Activated CD8-positive, alpha-beta memory T cell treated with anti-CD3 and anti-CD28 coated beads for 48 hours (primary cell): ENCODE measurements around the gene ANXA9.

Experiments
- DNase-seq, 3 experiments: peaks; one replicate each; pipeline ENCODE4 v3.0.0-alpha.2; 2020; ENCODE audit warnings: low read depth in 2 of 3, low spot score in 2 of 3

The ANXA9 gene

DNA sequence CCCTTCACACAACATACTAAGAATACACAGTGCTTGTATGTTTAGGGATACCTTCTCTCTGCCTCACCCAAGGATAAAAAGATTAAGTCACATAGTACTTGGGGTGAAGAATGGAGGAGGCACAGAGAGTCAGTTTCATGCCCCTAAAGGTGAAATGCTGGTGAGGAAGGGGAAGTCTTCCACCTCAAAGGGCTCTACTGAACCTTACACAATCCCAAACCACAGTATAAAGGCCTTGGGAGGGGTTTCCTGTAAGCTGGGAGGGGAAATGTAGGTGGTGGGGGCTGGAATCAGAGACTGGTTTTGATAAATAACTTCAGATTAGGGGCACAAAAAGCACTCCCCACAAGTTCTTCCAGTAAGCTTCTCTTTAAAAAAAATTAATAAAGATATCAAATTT, 21.1 kb downstream of the ANXA9 start:
- no peak for DNase-seq

DNA sequence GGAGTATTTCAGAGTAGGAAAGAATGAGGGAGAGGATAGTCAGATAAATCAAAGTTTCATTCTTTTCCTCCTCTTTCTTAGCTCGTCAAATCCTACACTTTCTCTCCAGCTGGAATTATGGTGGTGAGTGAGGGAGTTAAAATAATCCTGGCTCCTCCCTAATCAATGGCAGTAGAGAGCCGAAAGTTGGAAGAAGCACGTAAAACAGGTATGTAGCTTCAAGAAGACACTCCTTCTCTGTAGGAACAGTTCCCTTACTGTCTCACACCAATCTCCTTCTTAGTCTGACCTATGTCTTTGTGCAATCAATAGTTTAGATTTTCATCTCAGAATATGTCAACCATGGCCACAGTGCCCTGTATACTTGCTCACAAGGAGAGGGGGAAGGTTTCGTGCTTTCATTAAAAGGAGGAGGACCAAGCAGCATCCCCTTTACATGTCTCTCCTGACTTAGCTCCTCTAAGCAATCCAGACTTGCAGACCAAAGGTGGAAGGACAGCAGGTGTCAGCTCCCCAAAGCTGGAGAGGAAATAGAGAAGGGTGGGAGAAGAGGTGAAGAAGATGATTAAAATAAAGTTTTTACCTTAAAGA, 23.7 kb downstream of the ANXA9 start:
- DNase-seq, result no peak

DNA sequence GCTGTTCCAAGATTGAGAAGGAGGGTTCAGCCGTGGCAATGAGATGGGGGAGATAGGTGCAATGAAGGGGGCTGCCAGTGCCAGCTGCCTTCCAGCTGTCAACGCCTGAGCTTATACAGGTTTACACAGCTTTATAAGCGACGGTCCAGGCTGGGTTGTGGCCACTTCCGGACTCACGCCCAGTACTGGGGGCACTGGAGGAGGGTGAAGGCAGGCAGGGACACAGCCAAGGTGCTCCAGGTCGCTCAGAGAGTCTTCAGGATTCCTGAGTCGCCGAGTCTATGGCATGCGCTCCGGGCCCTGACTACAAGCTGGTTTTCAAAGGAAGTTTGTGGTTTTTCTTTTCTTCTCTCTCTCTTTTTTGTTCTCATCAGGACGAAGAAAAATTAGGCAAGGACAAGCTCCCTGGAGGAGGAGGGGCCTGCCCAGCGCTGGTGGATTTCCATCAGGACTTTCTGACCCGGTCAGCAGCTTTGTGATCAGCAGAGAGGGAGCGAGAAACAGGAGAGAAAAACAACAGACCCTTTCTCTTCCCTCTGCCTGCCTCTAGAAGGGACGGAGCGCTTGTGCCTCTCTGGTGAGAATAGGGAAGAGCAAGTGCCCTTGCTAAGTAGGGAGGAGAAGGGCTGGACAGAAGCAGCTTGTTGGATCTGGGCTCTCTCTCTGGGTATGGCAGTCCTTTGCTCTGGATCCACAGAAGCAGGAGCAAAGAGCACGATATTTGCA, 24.4 kb downstream of the ANXA9 start, which contains the start of gene MINDY1:
MINDY1 (minus strand) TSS at position 576 of the 726 bp plus-strand sequence. CDS start 4,285 bp downstream, outside the sequence.
- no peak for DNase-seq

DNA sequence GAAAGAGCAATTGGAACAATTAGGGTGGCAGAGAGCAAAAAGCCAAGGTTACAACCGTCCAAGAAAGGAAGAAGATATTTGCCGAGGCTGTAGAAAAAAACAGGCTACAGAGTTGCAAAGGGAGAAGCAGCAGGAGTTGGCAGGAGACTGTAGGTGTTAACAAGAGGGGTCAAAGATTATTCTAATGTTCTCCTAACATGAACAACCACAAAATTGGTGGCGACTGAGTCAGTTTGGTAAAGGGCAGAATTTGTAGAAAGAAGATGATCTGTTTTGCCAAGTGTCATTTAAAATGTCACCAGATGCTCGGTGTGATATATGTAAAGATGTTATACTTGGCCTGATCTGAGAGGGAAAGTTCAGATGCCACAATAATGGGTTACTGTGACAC, 25.8 kb downstream of the ANXA9 start:
- no peak for DNase-seq

- DNase-seq, result peak; percentile 87 to 95 (median 92)
These were observed 26.4 kb downstream of the ANXA9 start, which contains the start of gene PRUNE1 for GRCh38 chr1:151008244-151009205. PRUNE1 (plus strand) TSS chr1:151008449; CDS start chr1:151008633, 184 bp downstream.

- DNase-seq, result no peak
These were observed 27.1 kb downstream of the ANXA9 start for GRCh38 chr1:151009206-151009587.

DNA sequence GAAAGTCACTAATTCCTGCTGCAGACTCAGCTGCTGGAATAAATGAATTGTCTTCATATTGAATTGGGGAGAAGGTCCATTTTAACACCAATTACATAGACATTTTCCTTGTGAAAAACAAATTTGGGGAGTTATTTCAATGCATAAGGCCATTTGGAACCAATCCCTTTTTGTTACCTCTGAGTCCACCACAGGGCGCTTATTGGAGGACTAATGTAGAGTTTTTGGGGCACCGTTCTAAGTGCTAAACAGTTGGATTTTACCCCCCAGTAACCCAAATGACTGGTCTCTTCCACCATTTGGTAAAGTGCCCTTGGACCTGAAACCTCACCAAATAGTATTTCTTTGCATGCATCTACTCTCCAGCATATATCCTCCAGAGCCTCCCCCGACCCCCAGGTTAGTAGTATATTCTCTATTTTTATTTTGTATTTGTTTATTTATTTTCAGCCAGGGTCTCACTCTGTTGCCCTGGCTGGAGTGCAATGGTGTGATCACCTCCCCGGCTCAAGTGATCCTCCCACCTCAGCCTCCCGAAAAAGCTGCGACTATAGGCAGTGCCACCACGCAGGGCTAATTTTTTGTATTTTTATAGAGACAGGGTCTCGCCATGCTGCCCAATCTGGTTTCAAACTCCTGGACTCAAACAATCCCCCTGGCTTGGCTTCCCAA, 27.7 kb downstream of the ANXA9 start:
- DNase-seq, result no peak

- DNase-seq, result no peak
These were observed 28.2 kb downstream of the ANXA9 start for GRCh38 chr1:151010346-151010726.

DNA sequence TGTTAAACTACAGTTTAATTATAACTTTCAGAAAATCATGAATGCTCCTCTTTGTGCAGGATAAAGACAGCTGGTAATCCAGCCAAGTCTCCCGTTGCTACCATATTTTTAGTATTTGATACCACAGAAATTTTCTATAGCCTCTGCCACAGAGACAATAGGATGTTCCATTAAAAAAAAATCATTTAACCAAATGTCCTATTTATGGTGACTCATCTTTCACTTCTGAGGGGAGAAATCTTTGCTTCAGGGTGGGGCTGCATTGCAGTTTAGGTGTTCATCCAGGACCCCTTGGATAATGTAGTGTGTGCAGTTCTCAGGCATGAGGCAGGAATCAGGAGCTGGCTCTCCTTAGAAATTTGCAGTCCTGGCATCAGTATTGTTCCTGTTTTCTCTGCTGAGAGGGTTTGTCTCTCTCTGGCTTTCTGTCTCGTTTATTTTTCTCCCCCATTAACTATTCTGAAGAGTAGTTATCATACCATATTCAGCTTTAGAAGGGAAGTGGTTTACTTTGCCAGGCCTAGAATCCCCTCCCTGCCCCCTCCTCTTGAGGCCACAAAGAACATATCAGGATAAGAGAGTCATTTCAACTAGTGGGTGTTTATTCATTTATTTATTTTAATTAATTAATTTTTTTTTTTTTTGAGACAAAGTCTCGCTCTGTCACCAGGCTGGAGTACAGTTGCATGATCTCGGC, 29.2 kb downstream of the ANXA9 start:
- DNase-seq, result no peak

- no peak for DNase-seq
These were observed 30.8 kb downstream of the ANXA9 start for GRCh38 chr1:151012684-151013471.

- no peak for DNase-seq
These were observed 31.4 kb downstream of the ANXA9 start for GRCh38 chr1:151013518-151013917.

GRCh38 chr1:151024540-151025146, 42.6 kb downstream of the ANXA9 start:
- DNase-seq, result peak in 2 of 3 experiments; percentile 52 to 55

DNA sequence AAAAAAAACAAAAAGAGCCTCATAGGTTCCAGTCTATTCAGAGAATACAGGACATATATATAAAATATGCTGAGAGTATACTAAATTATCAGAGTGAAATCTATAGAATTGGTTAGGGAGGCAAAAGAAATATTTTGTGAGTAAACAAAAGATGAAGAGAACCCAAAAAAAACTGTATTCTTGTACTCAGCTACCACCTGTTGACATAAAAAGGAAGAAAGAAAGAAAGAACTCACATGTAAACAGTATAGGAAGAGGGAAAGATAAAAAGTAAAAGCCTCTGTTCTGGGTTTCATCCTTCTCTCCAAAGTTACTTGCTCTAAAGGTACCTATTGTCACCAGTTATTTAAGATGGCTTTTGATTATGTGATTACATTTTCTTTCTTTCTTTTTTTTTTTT, 44.4 kb downstream of the ANXA9 start:
- no peak for DNase-seq

DNA sequence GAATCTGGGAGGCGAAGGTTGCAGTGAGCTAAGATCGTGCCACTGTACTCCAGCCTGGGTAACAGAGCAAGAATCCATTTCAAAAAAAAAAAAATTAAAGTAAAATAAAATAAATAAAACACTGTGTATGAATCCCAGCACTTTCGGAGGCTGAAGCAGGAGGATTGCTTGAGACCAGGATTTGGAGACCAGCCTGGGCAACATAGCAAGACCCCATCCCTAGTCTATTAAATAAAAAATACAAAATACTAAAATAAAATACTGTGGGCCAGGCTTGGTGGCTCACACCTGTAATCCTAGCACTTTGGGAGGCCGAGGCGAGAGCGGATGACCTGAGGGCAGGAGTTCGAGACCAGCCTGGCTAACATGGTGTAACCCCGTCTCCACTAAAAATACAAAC, 50.1 kb downstream of the ANXA9 start:
- no peak for DNase-seq

- no peak for DNase-seq
These were observed 53.1 kb downstream of the ANXA9 start for GRCh38 chr1:151035167-151035566.

DNA sequence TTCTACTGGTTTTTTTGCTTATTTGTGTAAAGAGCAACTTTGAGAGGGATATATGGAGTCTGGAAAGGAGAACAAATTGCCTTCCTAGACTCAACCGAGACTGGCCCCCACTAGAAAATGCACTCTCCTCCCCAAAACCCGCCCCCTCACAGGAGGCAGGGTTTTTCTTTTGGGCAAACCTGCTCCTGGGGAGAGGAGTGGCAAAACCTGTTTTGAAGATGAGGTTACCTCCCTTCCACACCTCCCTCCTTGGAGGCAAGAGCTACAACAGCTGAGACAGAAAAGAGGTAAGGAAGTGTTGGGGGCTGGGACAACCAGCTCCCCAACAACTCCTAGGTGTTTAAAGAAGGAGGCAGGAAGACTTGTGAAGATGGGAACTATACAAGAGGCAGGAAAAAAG, 54.3 kb downstream of the ANXA9 start, which contains the start of gene BNIPL:
BNIPL (plus strand) TSS at position 231 of the 400 bp plus-strand sequence; CDS start at position 371, 140 bp downstream.
- no peak for DNase-seq

DNA sequence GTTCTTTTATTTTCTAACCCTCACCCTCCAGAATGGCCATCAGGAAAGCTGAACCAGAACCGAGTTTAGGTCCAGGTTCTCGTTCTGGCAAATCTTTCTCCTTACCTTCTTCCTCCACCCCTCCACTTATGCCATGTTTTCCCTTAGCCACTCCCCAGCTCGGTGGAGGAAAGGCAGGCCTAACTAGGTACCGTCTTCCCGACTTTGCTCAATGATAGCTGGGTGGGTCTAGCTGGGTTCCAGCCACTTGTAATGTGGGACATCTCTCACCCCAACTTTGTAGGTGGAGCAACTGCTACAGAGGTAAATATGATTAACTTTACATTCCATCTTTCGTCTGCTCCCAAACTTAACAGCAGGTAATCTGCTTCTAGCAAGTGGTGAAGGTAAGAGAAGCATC, 54.9 kb downstream of the ANXA9 start:
- DNase-seq, result no peak

DNA sequence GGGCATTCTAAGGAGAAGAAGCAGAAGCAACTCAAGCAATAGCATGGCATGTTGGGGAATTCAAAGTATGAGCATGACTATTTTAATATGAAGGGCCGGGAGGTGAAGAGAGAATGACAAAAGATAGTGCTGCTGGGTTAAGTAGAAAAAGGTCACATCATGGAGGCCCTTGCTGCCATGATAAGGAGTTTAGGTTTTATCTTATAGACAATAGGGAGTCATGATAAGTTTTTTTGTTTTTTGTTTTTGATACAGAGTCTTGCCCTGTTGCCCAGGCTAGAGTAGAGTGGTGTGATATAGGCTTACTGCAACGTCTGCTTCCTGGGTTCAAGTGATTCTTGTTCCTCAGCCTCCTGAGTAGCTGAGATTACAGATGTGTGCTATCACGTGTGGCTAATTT, 57.4 kb downstream of the ANXA9 start:
- DNase-seq, result no peak

DNA sequence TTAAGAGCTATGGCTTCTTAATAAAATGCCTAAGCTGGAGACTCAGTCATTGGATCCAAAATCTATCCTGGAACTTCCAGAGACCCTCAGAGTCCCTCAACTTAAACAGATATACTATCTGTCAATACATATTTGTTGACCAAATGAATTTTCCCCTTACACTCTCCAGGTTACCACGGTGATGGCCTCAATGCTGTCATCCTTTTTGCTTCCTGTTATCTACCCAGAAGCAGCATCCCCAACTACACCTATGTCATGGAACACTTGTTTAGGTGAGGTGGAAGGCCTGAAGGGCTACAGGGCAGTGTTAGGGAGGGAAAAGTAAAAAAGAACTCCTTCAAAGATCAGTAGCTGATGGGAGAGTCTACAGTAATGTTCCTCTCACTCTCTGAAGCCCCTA, 61.1 kb downstream of the ANXA9 start:
- DNase-seq, result no peak
